Activated naive CD4-positive, alpha-beta T cell treated with anti-CD3 and anti-CD28 coated beads for 36 hours (primary cell): Measurements from ENCODE around the gene STEAP1B. TPM values are rescaled to one million over a fixed set of nuclear protein-coding genes. Genes with fewer than 3 reads are reported as not detected.

Source experiments
- CTCF ChIA-PET: fragments of 350-600 bp; sonication (Branson Sonifier 250); formaldehyde crosslinking; loops from one replicate; lab custom pipeline; 2021; ENCODE audit warnings: antibody characterized with exemption; lab: Charles Lee
- DNase-seq: peaks from one replicate; pipeline ENCODE4 v3.0.0-alpha.2; 2020
- H3K27ac Mint-ChIP-seq: one replicate; pipeline ENCODE4 v1.8.0; 2021; ENCODE audit warnings: mild to moderate bottlenecking, mixed read lengths
- H3K27me3 Mint-ChIP-seq: one replicate; pipeline ENCODE4 v1.8.0; 2021; ENCODE audit warnings: low read depth, mixed read lengths
- H3K36me3 Mint-ChIP-seq: one replicate; pipeline ENCODE4 v1.8.0; 2021; ENCODE audit warnings: low read depth, mixed read lengths
- H3K4me1 Mint-ChIP-seq: one replicate; pipeline ENCODE4 v1.8.0; 2021; ENCODE audit warnings: low read depth, mixed read lengths
- H3K4me3 Mint-ChIP-seq: one replicate; pipeline ENCODE4 v1.8.0; 2021; ENCODE audit warnings: mild to moderate bottlenecking, moderate library complexity, mixed read lengths
- H3K9me3 Mint-ChIP-seq: one replicate; pipeline ENCODE4 v1.8.0; 2021; ENCODE audit warnings: mixed read lengths
- intact Hi-C: fragments of 100-400 bp; cut with micrococcal nuclease; formaldehyde crosslinking; loops from one replicate; pipeline ENCODE4 v1.15.1; 2023
- total RNA-seq, 2 experiments: library from RNA; stranded (reverse); gene quantifications; one replicate each; pipeline ENCODE4 v1.2.3, GENCODE V29; 2021

The STEAP1B gene
- total RNA-seq, 2 experiments from 2014 or later = 0.19 TPM; not detected in 1

GRCh38 chr7:22420973-22421635 is 78.9 kb downstream of the STEAP1B start:
- no peaks in the 10 kb centered on the region for H3K27me3 Mint-ChIP-seq
- no peak overlapping the region for H3K4me3 Mint-ChIP-seq
- no peak for DNase-seq
- H3K4me1 Mint-ChIP-seq = no peaks in the 10 kb centered on the region
- H3K9me3 Mint-ChIP-seq = no peaks in the 10 kb centered on the region
- CTCF ChIA-PET = no interaction called here
- H3K27ac Mint-ChIP-seq = no peak overlapping the region
- intact Hi-C loops = no loop called here
- H3K36me3 Mint-ChIP-seq = no peaks in the 10 kb centered on the region

GRCh38 chr7:22420008-22420407 is 80.0 kb downstream of the STEAP1B start:
- CTCF ChIA-PET = no interaction called here
- intact Hi-C loops = no loop called here
- H3K36me3 Mint-ChIP-seq = no peaks in the 10 kb centered on the region
- H3K9me3 Mint-ChIP-seq = no peaks in the 10 kb centered on the region
- H3K4me1 Mint-ChIP-seq = no peaks in the 10 kb centered on the region
- H3K27me3 Mint-ChIP-seq = no peaks in the 10 kb centered on the region
- no peak overlapping the region for H3K4me3 Mint-ChIP-seq
- H3K27ac Mint-ChIP-seq = no peak overlapping the region
- DNase-seq = no peak

- H3K4me3 Mint-ChIP-seq = no peak overlapping the region
- CTCF ChIA-PET = no interaction called here
- intact Hi-C loops = no loop called here
- no peaks in the 10 kb centered on the region for H3K36me3 Mint-ChIP-seq
- no peak for DNase-seq
- no peaks in the 10 kb centered on the region for H3K4me1 Mint-ChIP-seq
- H3K27me3 Mint-ChIP-seq = no peaks in the 10 kb centered on the region
- H3K9me3 Mint-ChIP-seq = no peaks in the 10 kb centered on the region
- no peak overlapping the region for H3K27ac Mint-ChIP-seq
Observed at GRCh38 chr7:22419488-22419887, 80.5 kb downstream of the STEAP1B start.

- H3K27ac Mint-ChIP-seq = no peak overlapping the region
- H3K27me3 Mint-ChIP-seq = no peaks in the 10 kb centered on the region
- no peaks in the 10 kb centered on the region for H3K4me1 Mint-ChIP-seq
- H3K9me3 Mint-ChIP-seq = no peaks in the 10 kb centered on the region
- intact Hi-C loops = no loop called here
- no peaks in the 10 kb centered on the region for H3K36me3 Mint-ChIP-seq
- CTCF ChIA-PET = no interaction called here
- DNase-seq = no peak
- no peak overlapping the region for H3K4me3 Mint-ChIP-seq
Observed at GRCh38 chr7:22418251-22419046, 81.5 kb downstream of the STEAP1B start.

GRCh38 chr7:22417841-22418240 is 82.1 kb downstream of the STEAP1B start:
- Mint-ChIP-seq H3K4me3 (no peak overlapping the region), H3K27me3 (no peaks in the 10 kb centered on the region), H3K4me1 (no peaks in the 10 kb centered on the region), H3K27ac (no peak overlapping the region), H3K9me3 (no peaks in the 10 kb centered on the region), H3K36me3 (no peaks in the 10 kb centered on the region)
- CTCF ChIA-PET = no interaction called here
- DNase-seq = no peak
- intact Hi-C loops = no loop called here

GRCh38 chr7:22417349-22417748 is 82.6 kb downstream of the STEAP1B start:
- intact Hi-C loops = no loop called here
- H3K9me3 Mint-ChIP-seq = no peaks in the 10 kb centered on the region
- no peaks in the 10 kb centered on the region for H3K36me3 Mint-ChIP-seq
- H3K27me3 Mint-ChIP-seq = no peaks in the 10 kb centered on the region
- H3K27ac Mint-ChIP-seq = no peak overlapping the region
- no peak for DNase-seq
- CTCF ChIA-PET = no interaction called here
- no peaks in the 10 kb centered on the region for H3K4me1 Mint-ChIP-seq
- H3K4me3 Mint-ChIP-seq = no peak overlapping the region

GRCh38 chr7:22414424-22414823 is 85.6 kb downstream of the STEAP1B start:
- intact Hi-C loops = no loop called here
- H3K9me3 Mint-ChIP-seq = no peaks in the 10 kb centered on the region
- no peak for DNase-seq
- H3K4me1 Mint-ChIP-seq = no peaks in the 10 kb centered on the region
- no peak overlapping the region for H3K27ac Mint-ChIP-seq
- no peak overlapping the region for H3K4me3 Mint-ChIP-seq
- no peaks in the 10 kb centered on the region for H3K27me3 Mint-ChIP-seq
- H3K36me3 Mint-ChIP-seq = no peaks in the 10 kb centered on the region
- CTCF ChIA-PET = interaction anchor here (1.4 kb wide), 1 partner anchor 24 kb away, joined by 3 read pairs; no protein-coding TSS in a partner anchor

GRCh38 chr7:22413211-22413610 is 86.8 kb downstream of the STEAP1B start:
- CTCF ChIA-PET = no interaction called here
- DNase-seq = no peak
- Mint-ChIP-seq H3K4me3 (no peak overlapping the region), H3K27ac (no peak overlapping the region), H3K4me1 (no peaks in the 10 kb centered on the region), H3K9me3 (no peaks in the 10 kb centered on the region), H3K36me3 (no peaks in the 10 kb centered on the region), H3K27me3 (no peaks in the 10 kb centered on the region)
- intact Hi-C loops = no loop called here

GRCh38 chr7:22411977-22412693 is 87.9 kb downstream of the STEAP1B start:
- DNase-seq = no peak
- H3K27ac Mint-ChIP-seq = no peak overlapping the region
- H3K36me3 Mint-ChIP-seq = no peaks in the 10 kb centered on the region
- no peaks in the 10 kb centered on the region for H3K27me3 Mint-ChIP-seq
- intact Hi-C loops = no loop called here
- CTCF ChIA-PET = no interaction called here
- no peaks in the 10 kb centered on the region for H3K9me3 Mint-ChIP-seq
- H3K4me1 Mint-ChIP-seq = no peaks in the 10 kb centered on the region
- H3K4me3 Mint-ChIP-seq = no peak overlapping the region

- peaks cover 3% of the 10 kb centered on the region for H3K4me1 Mint-ChIP-seq
- no peaks in the 10 kb centered on the region for H3K36me3 Mint-ChIP-seq
- H3K27ac Mint-ChIP-seq = no peak overlapping the region
- no peak for DNase-seq
- H3K4me3 Mint-ChIP-seq = no peak overlapping the region
- H3K9me3 Mint-ChIP-seq = no peaks in the 10 kb centered on the region
- H3K27me3 Mint-ChIP-seq = no peaks in the 10 kb centered on the region
- CTCF ChIA-PET = no interaction called here
- intact Hi-C loops = no loop called here
Observed at GRCh38 chr7:22406715-22407114, 93.3 kb downstream of the STEAP1B start.

- Mint-ChIP-seq H3K36me3 (no peaks in the 10 kb centered on the region), H3K27ac (no peak overlapping the region), H3K4me1 (peaks cover 3% of the 10 kb centered on the region), H3K4me3 (no peak overlapping the region), H3K9me3 (no peaks in the 10 kb centered on the region), H3K27me3 (no peaks in the 10 kb centered on the region)
- intact Hi-C loops = no loop called here
- DNase-seq = no peak
- CTCF ChIA-PET = interaction anchor here (1.5 kb wide), 1 partner anchor 294 kb away, joined by 4 read pairs; no protein-coding TSS in a partner anchor
Observed at GRCh38 chr7:22404421-22405023, 95.5 kb downstream of the STEAP1B start.

GRCh38 chr7:22403344-22403743 is 96.6 kb downstream of the STEAP1B start:
- no peak overlapping the region for H3K4me3 Mint-ChIP-seq
- no peak overlapping the region for H3K27ac Mint-ChIP-seq
- no peaks in the 10 kb centered on the region for H3K9me3 Mint-ChIP-seq
- CTCF ChIA-PET = interaction anchor here (1.5 kb wide), 1 partner anchor 293 kb away, joined by 4 read pairs; no protein-coding TSS in a partner anchor
- no peaks in the 10 kb centered on the region for H3K36me3 Mint-ChIP-seq
- DNase-seq = no peak
- peaks cover 3% of the 10 kb centered on the region for H3K4me1 Mint-ChIP-seq
- H3K27me3 Mint-ChIP-seq = no peaks in the 10 kb centered on the region
- intact Hi-C loops = no loop called here
